AG04449 (cell line): ENCODE measurements around the gene CTNNA3.

Experiments
- CTCF ChIA-PET: fragments of 350-600 bp; formaldehyde crosslinking; extraction: SDS; loops from one replicate; lab custom pipeline; 2021; ENCODE audit warnings: antibody characterized with exemption; lab: Yijun Ruan, JAX
- POLR2A ChIA-PET: fragments of 400-600, 350-600 bp; formaldehyde crosslinking; extraction: SDS; loops from one replicate; lab custom pipeline; 2020; ENCODE audit warnings: antibody characterized with exemption, inconsistent platforms; lab: Yijun Ruan, JAX
- DNase-seq: peaks from one replicate; pipeline ENCODE4 v3.0.0-alpha.2; 2010; ENCODE audit warnings: low read depth, low spot score
- H3K4me3 ChIP-seq: 2 replicates; pipeline ENCODE4 v1.5.1; 2011; ENCODE audit warnings: low read depth, mild to moderate bottlenecking, control low read depth, low read length
- CTCF ChIP-seq: IDR thresholded peaks from one replicate; pipeline ENCODE4 v1.5.1; 2011; ENCODE audit warnings: mild to moderate bottlenecking, moderate library complexity, low read length, control low read depth, inconsistent platforms; ENCODE audit not compliant: insufficient read depth; ENCODE audit errors: missing control alignments

Gene CTNNA3

DNA sequence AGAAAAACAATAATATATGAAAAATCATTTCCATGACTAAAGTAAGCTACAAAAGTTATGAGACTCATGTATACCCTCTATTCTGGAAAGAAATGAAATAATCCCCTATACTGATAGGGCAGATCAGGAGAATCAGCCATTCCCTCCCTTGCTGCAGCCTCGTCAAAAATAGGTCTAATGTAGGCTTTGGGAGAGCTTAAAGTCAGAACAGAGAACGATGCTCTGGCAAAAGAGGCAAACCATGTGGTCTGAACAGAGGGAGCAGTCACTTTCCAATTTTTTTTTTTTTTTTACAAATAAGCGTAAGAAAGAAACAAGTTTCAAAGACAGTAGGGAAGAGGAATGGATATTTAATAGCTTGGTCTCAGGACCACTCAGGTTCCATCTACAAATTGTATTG, 1232.4 kb downstream of the CTNNA3 start:
- TF ChIP-seq CTCF, result no peak
- H3K4me3 ChIP-seq, result no peak overlapping the region
- DNase-seq, result no peak
- ChIA-PET POLR2A (no interaction called here), CTCF (interaction anchor here (0.6 kb wide), 1 partner anchor 10 kb away, joined by 3 read pairs; no protein-coding TSS in a partner anchor)

DNA sequence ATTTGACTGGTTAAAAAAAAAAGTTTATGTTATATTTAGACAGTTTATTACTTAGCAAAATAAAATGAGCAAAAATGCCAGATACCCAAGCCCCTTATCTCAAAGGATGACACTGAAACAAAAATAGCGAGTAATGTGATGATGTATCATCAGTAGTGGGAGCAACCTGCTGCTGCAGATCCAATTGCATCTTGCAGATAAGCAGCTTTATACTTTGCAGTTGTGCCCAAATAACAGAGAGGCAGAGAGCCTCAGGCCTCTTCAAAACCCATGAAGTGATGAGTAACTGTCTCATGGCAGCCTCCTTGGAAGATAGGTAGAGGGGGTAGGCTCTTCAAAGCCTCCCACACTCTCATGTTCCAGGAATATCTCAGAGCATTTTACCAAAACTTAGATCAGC, 1238.4 kb downstream of the CTNNA3 start:
- ChIA-PET POLR2A (no interaction called here), CTCF (interaction anchor here (0.6 kb wide), 1 partner anchor 457 kb away, joined by 3 read pairs; no protein-coding TSS in a partner anchor)
- no peak for DNase-seq
- H3K4me3 ChIP-seq, result no peak overlapping the region
- no peak for TF ChIP-seq CTCF

- TF ChIP-seq CTCF, result no peak
- DNase-seq, result no peak
- POLR2A ChIA-PET, result no interaction called here
- no peak overlapping the region for H3K4me3 ChIP-seq
- CTCF ChIA-PET, result no interaction called here
Observed at GRCh38 chr10:66455304-66455703, 1240.7 kb downstream of the CTNNA3 start.

- no peak for DNase-seq
- no peak for TF ChIP-seq CTCF
- POLR2A ChIA-PET, result no interaction called here
- CTCF ChIA-PET, result no interaction called here
- H3K4me3 ChIP-seq, result no peak overlapping the region
Observed at GRCh38 chr10:66440568-66440967, 1255.4 kb downstream of the CTNNA3 start.

DNA sequence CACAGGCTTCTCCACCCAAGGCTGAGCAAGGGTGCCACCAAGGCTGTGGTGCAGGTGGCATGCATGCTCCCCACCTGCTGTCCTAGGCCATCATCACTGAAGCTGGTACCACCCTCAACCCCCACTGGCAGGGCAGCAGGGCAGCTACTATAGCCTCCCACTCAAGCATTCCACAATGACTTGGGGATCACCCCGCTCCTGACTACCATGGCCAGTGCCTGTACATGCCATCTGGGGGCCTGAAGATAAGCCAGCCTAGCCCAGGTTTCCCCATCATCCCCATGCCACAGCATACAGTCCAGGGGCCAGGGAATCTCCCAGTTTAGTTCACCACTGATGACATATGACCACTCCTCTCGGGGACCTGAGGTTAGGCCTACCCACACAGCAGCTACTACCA, 1281.1 kb downstream of the CTNNA3 start:
- ChIA-PET POLR2A (no interaction called here), CTCF (no interaction called here)
- no peak overlapping the region for H3K4me3 ChIP-seq
- no peak for TF ChIP-seq CTCF
- DNase-seq, result no peak

- H3K4me3 ChIP-seq, result no peak overlapping the region
- CTCF ChIA-PET, result no interaction called here
- POLR2A ChIA-PET, result no interaction called here
- DNase-seq, result no peak
- TF ChIP-seq CTCF, result no peak
Observed at GRCh38 chr10:66405566-66405965, 1290.4 kb downstream of the CTNNA3 start.
